Measurements from ENCODE around the gene TGFBR3.

- TF ChIP-seq, protein P1, sequence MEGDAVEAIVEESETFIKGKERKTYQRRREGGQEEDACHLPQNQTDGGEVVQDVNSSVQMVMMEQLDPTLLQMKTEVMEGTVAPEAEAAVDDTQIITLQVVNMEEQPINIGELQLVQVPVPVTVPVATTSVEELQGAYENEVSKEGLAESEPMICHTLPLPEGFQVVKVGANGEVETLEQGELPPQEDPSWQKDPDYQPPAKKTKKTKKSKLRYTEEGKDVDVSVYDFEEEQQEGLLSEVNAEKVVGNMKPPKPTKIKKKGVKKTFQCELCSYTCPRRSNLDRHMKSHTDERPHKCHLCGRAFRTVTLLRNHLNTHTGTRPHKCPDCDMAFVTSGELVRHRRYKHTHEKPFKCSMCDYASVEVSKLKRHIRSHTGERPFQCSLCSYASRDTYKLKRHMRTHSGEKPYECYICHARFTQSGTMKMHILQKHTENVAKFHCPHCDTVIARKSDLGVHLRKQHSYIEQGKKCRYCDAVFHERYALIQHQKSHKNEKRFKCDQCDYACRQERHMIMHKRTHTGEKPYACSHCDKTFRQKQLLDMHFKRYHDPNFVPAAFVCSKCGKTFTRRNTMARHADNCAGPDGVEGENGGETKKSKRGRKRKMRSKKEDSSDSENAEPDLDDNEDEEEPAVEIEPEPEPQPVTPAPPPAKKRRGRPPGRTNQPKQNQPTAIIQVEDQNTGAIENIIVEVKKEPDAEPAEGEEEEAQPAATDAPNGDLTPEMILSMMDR (IDR thresholded peaks at IDR 0.05), result no peak
- TF ChIP-seq POLR2A (IDR thresholded peaks at IDR 0.05) (no peak), EP300 (IDR thresholded peaks at IDR 0.05; ENCODE audit: low read depth) (no peak)
Observed at GRCh38 chr1:91771717-91772116, 114.2 kb downstream of the TGFBR3 start.
